Measurements from ENCODE around the gene PCSK2.

Gene PCSK2

DNA sequence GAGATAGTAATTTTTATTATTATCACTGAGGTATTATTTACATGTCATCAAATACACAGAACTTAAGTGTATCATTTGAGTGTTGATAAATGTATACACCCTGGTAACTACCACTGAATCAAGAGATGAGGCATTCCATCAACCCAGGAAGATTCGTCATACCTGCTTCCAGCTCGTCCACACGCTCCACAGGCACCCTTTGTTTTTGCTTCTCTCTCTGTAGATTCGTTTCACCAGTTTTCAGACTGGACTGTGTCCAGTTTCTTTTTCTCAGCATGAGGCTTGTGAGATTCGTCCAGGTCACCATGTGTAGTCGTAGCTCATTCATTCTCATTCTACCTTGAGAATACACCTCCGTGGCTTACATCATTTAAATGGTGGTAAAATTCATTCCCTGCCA is 239.8 kb downstream of the PCSK2 start:
- no peaks in the 10 kb centered on the region for H4K20me1 ChIP-seq (ENCODE audit: insufficient read depth, low read length)

DNA sequence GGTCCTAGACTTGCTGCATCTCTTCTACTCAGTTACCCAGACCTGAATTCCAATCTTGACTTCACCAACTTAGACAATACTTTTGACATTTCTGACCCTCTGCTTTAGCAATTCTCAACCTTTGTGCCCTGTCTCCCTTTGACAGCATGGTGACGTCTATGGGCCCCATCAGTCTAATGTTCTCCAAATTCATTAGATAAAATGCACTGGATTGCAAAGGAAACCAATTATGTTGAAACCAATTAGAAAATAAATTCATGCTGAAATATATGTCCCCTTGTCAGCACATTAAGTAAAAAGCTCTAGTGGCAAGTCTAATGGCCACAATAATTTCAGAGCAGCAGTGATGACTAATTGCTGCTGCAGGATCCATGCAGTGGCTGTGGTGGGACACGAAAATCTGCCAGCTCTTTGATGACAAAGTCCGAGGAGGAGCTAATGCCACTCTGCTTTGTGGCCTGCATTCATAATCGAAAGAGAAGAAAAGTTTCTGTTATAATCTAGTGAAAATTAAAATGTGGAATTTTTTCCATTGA is 240.3 kb downstream of the PCSK2 start:
- H3F3A ChIP-seq (ENCODE audit: insufficient read depth, low read length), result no peaks in the 10 kb centered on the region
- no peak overlapping the region for H3K27ac ChIP-seq (ENCODE audit: low read length)
- TF ChIP-seq EZH2phosphoT487 (IDR thresholded peaks at IDR 0.05; ENCODE audit: low read length) (no peak), EZH2 (optimal IDR thresholded peaks at IDR 0.05; ENCODE audit: low read depth, low read length) (no peak)
- TF ChIP-seq, protein P1, sequence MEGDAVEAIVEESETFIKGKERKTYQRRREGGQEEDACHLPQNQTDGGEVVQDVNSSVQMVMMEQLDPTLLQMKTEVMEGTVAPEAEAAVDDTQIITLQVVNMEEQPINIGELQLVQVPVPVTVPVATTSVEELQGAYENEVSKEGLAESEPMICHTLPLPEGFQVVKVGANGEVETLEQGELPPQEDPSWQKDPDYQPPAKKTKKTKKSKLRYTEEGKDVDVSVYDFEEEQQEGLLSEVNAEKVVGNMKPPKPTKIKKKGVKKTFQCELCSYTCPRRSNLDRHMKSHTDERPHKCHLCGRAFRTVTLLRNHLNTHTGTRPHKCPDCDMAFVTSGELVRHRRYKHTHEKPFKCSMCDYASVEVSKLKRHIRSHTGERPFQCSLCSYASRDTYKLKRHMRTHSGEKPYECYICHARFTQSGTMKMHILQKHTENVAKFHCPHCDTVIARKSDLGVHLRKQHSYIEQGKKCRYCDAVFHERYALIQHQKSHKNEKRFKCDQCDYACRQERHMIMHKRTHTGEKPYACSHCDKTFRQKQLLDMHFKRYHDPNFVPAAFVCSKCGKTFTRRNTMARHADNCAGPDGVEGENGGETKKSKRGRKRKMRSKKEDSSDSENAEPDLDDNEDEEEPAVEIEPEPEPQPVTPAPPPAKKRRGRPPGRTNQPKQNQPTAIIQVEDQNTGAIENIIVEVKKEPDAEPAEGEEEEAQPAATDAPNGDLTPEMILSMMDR (IDR thresholded peaks at IDR 0.05; ENCODE audit: low read length), result no peak
- no peaks in the 10 kb centered on the region for H4K20me1 ChIP-seq (ENCODE audit: insufficient read depth, low read length)
- H3K9ac ChIP-seq (ENCODE audit: low read length), result no peak overlapping the region
- no peaks in the 10 kb centered on the region for H3K4me1 ChIP-seq (ENCODE audit: low read length)
- H3K4me2 ChIP-seq (ENCODE audit: low read depth, low read length), result no peak overlapping the region
- no peak overlapping the region for H3K4me3 ChIP-seq (ENCODE audit: low read length)
- H2AFZ ChIP-seq (ENCODE audit: low read length), result no peak overlapping the region
- H3K79me2 ChIP-seq (ENCODE audit: low read length), result no peaks in the 10 kb centered on the region
- H3K9me3 ChIP-seq (replicated peaks; ENCODE audit: insufficient read depth, low read length), result no peaks in the 10 kb centered on the region
- no peaks in the 10 kb centered on the region for H3K9me2 ChIP-seq (replicated peaks; ENCODE audit: insufficient read depth, low read length)
- H3K36me3 ChIP-seq (replicated peaks; ENCODE audit: insufficient read depth, low read length), result no peaks in the 10 kb centered on the region
- DNase-seq, result no peak
- H3K27me3 ChIP-seq (replicated peaks; ENCODE audit: insufficient read depth, low read length), result no peaks in the 10 kb centered on the region

More for the DNA sequence above, 239.8 kb downstream of the PCSK2 start:
- Histone ChIP-seq H3K4me2 (ENCODE audit: low read depth, low read length) (no peak overlapping the region), H3K79me2 (ENCODE audit: low read length) (no peaks in the 10 kb centered on the region), H3K4me3 (ENCODE audit: low read length) (no peak overlapping the region), H3K4me1 (ENCODE audit: low read length) (no peaks in the 10 kb centered on the region), H3K9me3 (replicated peaks; ENCODE audit: insufficient read depth, low read length) (no peaks in the 10 kb centered on the region), H3K9me2 (replicated peaks; ENCODE audit: insufficient read depth, low read length) (no peaks in the 10 kb centered on the region), H3K27me3 (replicated peaks; ENCODE audit: insufficient read depth, low read length) (no peaks in the 10 kb centered on the region), H3F3A (ENCODE audit: insufficient read depth, low read length) (no peaks in the 10 kb centered on the region), H2AFZ (ENCODE audit: low read length) (no peak overlapping the region), H3K36me3 (replicated peaks; ENCODE audit: insufficient read depth, low read length) (no peaks in the 10 kb centered on the region), H3K27ac (ENCODE audit: low read length) (no peak overlapping the region), H3K9ac (ENCODE audit: low read length) (no peak overlapping the region)
- TF ChIP-seq EZH2 (optimal IDR thresholded peaks at IDR 0.05; ENCODE audit: low read depth, low read length), result no peak
- TF ChIP-seq, protein P1 (IDR thresholded peaks at IDR 0.05; ENCODE audit: low read length), result no peak
- no peak for TF ChIP-seq EZH2phosphoT487 (IDR thresholded peaks at IDR 0.05; ENCODE audit: low read length)
- no peak for DNase-seq

DNA sequence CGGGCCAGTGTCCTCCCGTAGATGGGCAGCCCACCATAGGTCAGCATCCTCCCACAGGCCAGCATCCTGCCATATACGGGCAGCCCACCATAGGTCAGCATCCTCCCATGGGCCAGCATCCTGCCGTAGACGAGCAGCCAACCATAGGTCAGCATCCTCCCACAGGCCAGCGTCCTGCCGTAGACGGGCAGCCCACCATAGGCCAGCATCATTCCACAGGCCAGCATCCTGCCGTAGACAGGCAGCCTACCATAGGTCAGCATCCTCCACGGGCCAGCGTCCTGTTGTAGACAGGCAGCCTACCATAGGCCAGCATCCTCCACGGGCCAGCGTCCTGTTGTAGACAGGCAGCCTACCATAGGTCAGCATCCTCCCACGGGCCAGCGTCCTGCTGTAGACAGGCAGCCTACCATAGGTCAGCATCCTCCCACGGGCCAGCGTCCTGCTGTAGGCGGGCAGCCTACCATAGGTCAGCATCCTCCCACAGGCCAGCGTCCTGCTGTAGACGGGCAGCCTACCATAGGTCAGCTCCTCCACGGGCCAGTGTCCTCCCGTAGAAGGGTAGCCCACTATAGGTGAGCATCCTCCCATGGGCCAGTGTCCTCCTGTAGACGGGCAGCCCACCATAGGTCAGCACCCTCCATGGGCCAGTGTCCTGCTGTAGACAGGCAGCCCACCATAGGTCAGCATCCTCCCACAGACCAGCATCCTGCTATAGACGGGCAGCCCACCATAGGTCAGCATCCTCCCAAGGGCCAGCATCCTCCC is 241.4 kb downstream of the PCSK2 start:
- Histone ChIP-seq H3K27ac (ENCODE audit: low read length) (no peak overlapping the region), H3K79me2 (ENCODE audit: low read length) (no peaks in the 10 kb centered on the region), H3K9ac (ENCODE audit: low read length) (no peak overlapping the region), H3K27me3 (replicated peaks; ENCODE audit: insufficient read depth, low read length) (no peaks in the 10 kb centered on the region), H4K20me1 (ENCODE audit: insufficient read depth, low read length) (no peaks in the 10 kb centered on the region), H3K4me1 (ENCODE audit: low read length) (no peaks in the 10 kb centered on the region), H3F3A (ENCODE audit: insufficient read depth, low read length) (no peaks in the 10 kb centered on the region), H3K4me2 (ENCODE audit: low read depth, low read length) (no peak overlapping the region), H2AFZ (ENCODE audit: low read length) (no peak overlapping the region), H3K9me2 (replicated peaks; ENCODE audit: insufficient read depth, low read length) (no peaks in the 10 kb centered on the region), H3K4me3 (ENCODE audit: low read length) (no peak overlapping the region), H3K9me3 (replicated peaks; ENCODE audit: insufficient read depth, low read length) (no peaks in the 10 kb centered on the region), H3K36me3 (replicated peaks; ENCODE audit: insufficient read depth, low read length) (no peaks in the 10 kb centered on the region)
- DNase-seq, result no peak
- no peak for TF ChIP-seq EZH2phosphoT487 (IDR thresholded peaks at IDR 0.05; ENCODE audit: low read length)
- TF ChIP-seq, protein P1 (IDR thresholded peaks at IDR 0.05; ENCODE audit: low read length), result no peak
- no peak for TF ChIP-seq EZH2 (optimal IDR thresholded peaks at IDR 0.05; ENCODE audit: low read depth, low read length)
